H9 (cell line): ENCODE measurements around the gene KAT2B. TPM values are rescaled to one million over a fixed set of nuclear protein-coding genes. Genes with fewer than 3 reads are reported as not detected.

ENCODE experiments used
- DNase-seq: peaks from one replicate; pipeline ENCODE4 v3.0.0-alpha.2; 2017
- H2AFZ ChIP-seq: one replicate; pipeline ENCODE4 v1.6.1; 2013; ENCODE audit warnings: mild to moderate bottlenecking, low read length, control low read depth, moderate library complexity
- H2AK5ac ChIP-seq: 2 replicates; pipeline ENCODE4 v1.6.1; 2013; ENCODE audit warnings: low read length, control low read depth, mixed read lengths; ENCODE audit not compliant: insufficient read length
- H2BK120ac ChIP-seq: one replicate; pipeline ENCODE4 v1.6.1; 2013; ENCODE audit warnings: low read depth, mild to moderate bottlenecking, low read length, control low read depth, inconsistent platforms; ENCODE audit not compliant: poor library complexity, severe bottlenecking
- H2BK12ac ChIP-seq: 2 replicates; pipeline ENCODE4 v1.6.1; 2013; ENCODE audit warnings: low read length, control low read depth, mixed read lengths, low read depth; ENCODE audit not compliant: insufficient read length
- H2BK15ac ChIP-seq: 2 replicates; pipeline ENCODE4 v1.6.1; 2013; ENCODE audit warnings: low read depth, low read length, control low read depth
- H2BK20ac ChIP-seq: one replicate; pipeline ENCODE4 v1.6.1; 2013; ENCODE audit warnings: low read depth, mild to moderate bottlenecking, low read length, control low read depth, inconsistent platforms; ENCODE audit not compliant: poor library complexity, severe bottlenecking
- H2BK5ac ChIP-seq: 2 replicates; pipeline ENCODE4 v1.6.1; 2013; ENCODE audit warnings: low read length, control low read depth, mixed read lengths; ENCODE audit not compliant: insufficient read length
- H3K14ac ChIP-seq: 2 replicates; pipeline ENCODE4 v1.6.1; 2013; ENCODE audit warnings: low read length, control low read depth; ENCODE audit not compliant: insufficient read depth
- H3K18ac ChIP-seq: 2 replicates; pipeline ENCODE4 v1.6.1; 2013; ENCODE audit warnings: low read depth, mild to moderate bottlenecking, mixed read lengths, low read length, control low read depth; ENCODE audit not compliant: insufficient read length
- H3K23ac ChIP-seq: 2 replicates; pipeline ENCODE4 v1.6.1; 2013; ENCODE audit warnings: low read length, control low read depth, mixed read lengths, low read depth; ENCODE audit not compliant: insufficient read length
- H3K23me2 ChIP-seq: 2 replicates; pipeline ENCODE4 v1.6.1; 2013; ENCODE audit warnings: low read depth, mild to moderate bottlenecking, mixed read lengths, low read length, control low read depth; ENCODE audit not compliant: insufficient read length, poor library complexity, severe bottlenecking
- H3K27ac ChIP-seq: 2 replicates; pipeline ENCODE4 v1.5.1; 2013; ENCODE audit warnings: low read length, control low read depth, mixed read lengths, low read depth; ENCODE audit not compliant: insufficient read length
- H3K27me3 ChIP-seq: 2 replicates; pipeline ENCODE4 v1.6.1; 2013; ENCODE audit warnings: low read length, control low read depth, inconsistent platforms; ENCODE audit not compliant: insufficient read depth
- H3K4ac ChIP-seq: 2 replicates; pipeline ENCODE4 v1.6.1; 2013; ENCODE audit warnings: low read depth, mild to moderate bottlenecking, control low read depth, inconsistent platforms, low read length, moderate library complexity
- H3K4me1 ChIP-seq: 2 replicates; pipeline ENCODE4 v1.6.1; 2013; ENCODE audit warnings: low read length, control low read depth, inconsistent platforms; ENCODE audit not compliant: insufficient read depth
- H3K4me2 ChIP-seq: 2 replicates; pipeline ENCODE4 v1.6.1; 2013; ENCODE audit warnings: low read length, control low read depth, mixed read lengths; ENCODE audit not compliant: insufficient read length, insufficient read depth
- H3K56ac ChIP-seq: 2 replicates; pipeline ENCODE4 v1.6.1; 2013; ENCODE audit warnings: low read depth, mild to moderate bottlenecking, mixed read lengths, low read length, control low read depth; ENCODE audit not compliant: insufficient read length
- H3K79me1 ChIP-seq: 2 replicates; pipeline ENCODE4 v1.6.1; 2013; ENCODE audit warnings: low read depth, mild to moderate bottlenecking, moderate library complexity, low read length, control low read depth, inconsistent platforms; ENCODE audit not compliant: insufficient read depth, poor library complexity, severe bottlenecking
- H3K79me2 ChIP-seq: 2 replicates; pipeline ENCODE4 v1.6.1; 2013; ENCODE audit warnings: low read length, control low read depth, inconsistent platforms; ENCODE audit not compliant: insufficient read depth
- H3K9ac ChIP-seq: 2 replicates; pipeline ENCODE4 v1.6.1; 2013; ENCODE audit warnings: low read length, control low read depth, mixed read lengths; ENCODE audit not compliant: insufficient read length; ENCODE audit errors: extremely low read depth
- H3K9me3 ChIP-seq: one replicate; pipeline ENCODE4 v1.6.1; 2013; ENCODE audit warnings: low read depth, low read length, inconsistent platforms; ENCODE audit not compliant: control insufficient read depth
- H3T11ph ChIP-seq: one replicate; pipeline ENCODE4 v1.6.1; 2013; ENCODE audit warnings: mild to moderate bottlenecking, low read length, control low read depth, inconsistent platforms
- H4K20me1 ChIP-seq: one replicate; pipeline ENCODE4 v1.6.1; 2013; ENCODE audit not compliant: control insufficient read depth, insufficient read length, insufficient read depth
- H4K5ac ChIP-seq: 2 replicates; pipeline ENCODE4 v1.6.1; 2013; ENCODE audit warnings: low read depth, mild to moderate bottlenecking, mixed read lengths, low read length, control low read depth; ENCODE audit not compliant: insufficient read length
- H4K8ac ChIP-seq: replicated peaks from 2 replicates; pipeline ENCODE4 v1.6.1; 2013; ENCODE audit warnings: low read length, control low read depth, mixed read lengths, low read depth; ENCODE audit not compliant: insufficient read length
- H4K91ac ChIP-seq: 2 replicates; pipeline ENCODE4 v1.6.1; 2013; ENCODE audit warnings: low read depth, mild to moderate bottlenecking, moderate library complexity, mixed read lengths, low read length, control low read depth; ENCODE audit not compliant: insufficient read length
- H3K27ac Mint-ChIP-seq, 3 experiments: 2 replicates in 2 of 3; 3 replicates in 1 of 3; pipeline ENCODE4 v1.8.0; 2020 to 2021; ENCODE audit warnings: mixed read lengths in 3 of 3, mild to moderate bottlenecking in 1 of 3, moderate library complexity in 1 of 3
- H3K27me3 Mint-ChIP-seq: 2 replicates; pipeline ENCODE4 v1.8.0; 2021; ENCODE audit warnings: low read depth, mild to moderate bottlenecking, moderate library complexity, mixed read lengths
- H3K36me3 Mint-ChIP-seq, 3 experiments: 2 replicates in 2 of 3; 3 replicates in 1 of 3; pipeline ENCODE4 v1.8.0; 2020 to 2021; ENCODE audit warnings: low read depth in 3 of 3, mixed read lengths in 3 of 3; ENCODE audit not compliant: insufficient read depth in 1 of 3
- H3K4me1 Mint-ChIP-seq, 2 experiments: 2 replicates each; pipeline ENCODE4 v1.8.0; 2020; ENCODE audit warnings: mixed read lengths in 2 of 2
- H3K4me3 Mint-ChIP-seq, 2 experiments: 2 replicates in 1 of 2; 3 replicates in 1 of 2; pipeline ENCODE4 v1.8.0; 2020 to 2021; ENCODE audit warnings: mild to moderate bottlenecking in 2 of 2, mixed read lengths in 2 of 2, moderate library complexity in 1 of 2
- H3K9me3 Mint-ChIP-seq, 2 experiments: 2 replicates in 1 of 2; 3 replicates in 1 of 2; pipeline ENCODE4 v1.8.0; 2020; ENCODE audit warnings: mild to moderate bottlenecking in 2 of 2, mixed read lengths in 2 of 2, moderate library complexity in 1 of 2
- WGBS: extraction: QIAGEN DNeasy Blood & Tissue Kit; methylation state at CpG from one replicate; pipeline ENCODE4 v1.1.7; 2013; ENCODE audit warnings: missing lambda C conversion rate, low lambda C conversion rate, mixed read lengths; ENCODE audit not compliant: insufficient read length; ENCODE audit errors: extremely low coverage; 5-methylcytosine and 5-hydroxymethylcytosine counted together
- total RNA-seq: library from RNA; stranded (reverse); gene quantifications from 2 replicates; pipeline ENCODE4 v1.2.1, GENCODE V29; 2021
- TF ChIP-seq, protein P1 (sequence below): fragments of 200-600 bp; sonication (generic); conservative IDR thresholded peaks from 3 replicates; pipeline ENCODE4 v1.8.0; 2021; ENCODE audit warnings: antibody characterized with exemption, mild to moderate bottlenecking

KAT2B gene
- total RNA-seq, 1 experiment from 2014 or later = 6.3 TPM

DNA sequence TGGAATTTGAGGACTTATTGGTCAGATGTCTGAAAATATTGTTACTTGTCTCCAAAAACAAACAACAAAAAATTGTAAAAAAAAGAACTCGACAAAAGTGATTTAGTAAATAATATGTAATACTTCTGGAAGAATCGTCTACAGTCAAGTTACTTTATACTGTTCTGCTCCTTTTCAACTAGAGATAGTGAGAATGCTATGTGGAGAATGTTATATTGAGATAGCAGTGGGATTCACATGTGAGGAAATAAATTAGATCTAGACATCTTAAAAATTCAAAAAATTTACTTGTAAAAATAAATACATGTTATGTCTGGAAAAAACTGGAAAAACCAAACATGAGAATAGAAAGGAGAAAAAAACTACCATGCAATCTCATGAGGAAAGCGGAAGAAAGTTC lies 80.8 kb downstream of the KAT2B start:
- no peak overlapping the region for H3K4ac ChIP-seq
- H2BK120ac ChIP-seq = no peak overlapping the region
- H3K18ac ChIP-seq = no peak overlapping the region
- H2BK20ac ChIP-seq = no peak overlapping the region
- H4K5ac ChIP-seq = no peak overlapping the region
- no peak overlapping the region for H2BK15ac ChIP-seq
- H3K14ac ChIP-seq = no peak overlapping the region
- no peak overlapping the region for H3K27ac Mint-ChIP-seq
- no peak overlapping the region for H3K27ac ChIP-seq
- no peaks in the 10 kb centered on the region for H4K20me1 ChIP-seq
- no peaks in the 10 kb centered on the region for H3K4me1 ChIP-seq
- TF ChIP-seq, protein P1, sequence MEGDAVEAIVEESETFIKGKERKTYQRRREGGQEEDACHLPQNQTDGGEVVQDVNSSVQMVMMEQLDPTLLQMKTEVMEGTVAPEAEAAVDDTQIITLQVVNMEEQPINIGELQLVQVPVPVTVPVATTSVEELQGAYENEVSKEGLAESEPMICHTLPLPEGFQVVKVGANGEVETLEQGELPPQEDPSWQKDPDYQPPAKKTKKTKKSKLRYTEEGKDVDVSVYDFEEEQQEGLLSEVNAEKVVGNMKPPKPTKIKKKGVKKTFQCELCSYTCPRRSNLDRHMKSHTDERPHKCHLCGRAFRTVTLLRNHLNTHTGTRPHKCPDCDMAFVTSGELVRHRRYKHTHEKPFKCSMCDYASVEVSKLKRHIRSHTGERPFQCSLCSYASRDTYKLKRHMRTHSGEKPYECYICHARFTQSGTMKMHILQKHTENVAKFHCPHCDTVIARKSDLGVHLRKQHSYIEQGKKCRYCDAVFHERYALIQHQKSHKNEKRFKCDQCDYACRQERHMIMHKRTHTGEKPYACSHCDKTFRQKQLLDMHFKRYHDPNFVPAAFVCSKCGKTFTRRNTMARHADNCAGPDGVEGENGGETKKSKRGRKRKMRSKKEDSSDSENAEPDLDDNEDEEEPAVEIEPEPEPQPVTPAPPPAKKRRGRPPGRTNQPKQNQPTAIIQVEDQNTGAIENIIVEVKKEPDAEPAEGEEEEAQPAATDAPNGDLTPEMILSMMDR = no peak
- no peak overlapping the region for H2AFZ ChIP-seq
- no peak overlapping the region for H3K9ac ChIP-seq
- DNase-seq = no peak
- no peaks in the 10 kb centered on the region for H3K23me2 ChIP-seq
- H3K27me3 ChIP-seq = no peaks in the 10 kb centered on the region
- no peak overlapping the region for H4K91ac ChIP-seq
- H3K9me3 Mint-ChIP-seq = no peaks in the 10 kb centered on the region
- H2AK5ac ChIP-seq = no peak overlapping the region
- H3K36me3 Mint-ChIP-seq = peaks cover 0 to 3% (median 0%) of the 10 kb centered on the region in 3 experiments; a peak in 2 of 7 replicates
- WGBS = no CpG with 5 or more reads among the region's 3 CpGs
- H3K79me1 ChIP-seq = no peaks in the 10 kb centered on the region
- no peak overlapping the region for H4K8ac ChIP-seq
- no peak overlapping the region for H3K4me3 Mint-ChIP-seq
- H3K9me3 ChIP-seq = no peaks in the 10 kb centered on the region
- no peak overlapping the region for H3K4me2 ChIP-seq
- H3K23ac ChIP-seq = no peak overlapping the region
- no peaks in the 10 kb centered on the region for H3K4me1 Mint-ChIP-seq
- no peaks in the 10 kb centered on the region for H3K79me2 ChIP-seq
- no peak overlapping the region for H2BK5ac ChIP-seq
- no peak overlapping the region for H3K56ac ChIP-seq
- H2BK12ac ChIP-seq = no peak overlapping the region
- no peak overlapping the region for H3T11ph ChIP-seq
- no peaks in the 10 kb centered on the region for H3K27me3 Mint-ChIP-seq
